Spleen (tissue), 7 donors: ENCODE data around the gene FLOT1.

Source experiments
- POLR2AphosphoS5 ChIP-seq, 3 donors: sonication (generic); formaldehyde crosslinking; IDR thresholded peaks; one replicate each; pipeline ENCODE4 v1.5.1; 2017; ENCODE audit warnings: antibody characterized with exemption in 3 of 3
- TF ChIP-seq, protein P1 (sequence below), 11 experiments: fragments of 200-600 bp in 7 of 11; fragments of 450-650 bp in 4 of 11; sonication (generic) in 4 of 11; IDR thresholded peaks in 8 of 11; conservative IDR thresholded peaks in 3 of 11; 1 replicate in 7 of 11; 2 replicates in 4 of 11; pipeline versions ENCODE4 v1.4.0 to v1.8.0; 2016 to 2021; ENCODE audit warnings: antibody characterized with exemption in 11 of 11, inconsistent platforms in 4 of 11, mild to moderate bottlenecking in 1 of 11
- donor health status: DM: no; HTN: no; CAD: no; lungs with moderate emphysema.
- donor health status: DM: no; HTN: no; CAD: no.
- donor health status: DM: no; HTN: no; CAD: no.

DNA sequence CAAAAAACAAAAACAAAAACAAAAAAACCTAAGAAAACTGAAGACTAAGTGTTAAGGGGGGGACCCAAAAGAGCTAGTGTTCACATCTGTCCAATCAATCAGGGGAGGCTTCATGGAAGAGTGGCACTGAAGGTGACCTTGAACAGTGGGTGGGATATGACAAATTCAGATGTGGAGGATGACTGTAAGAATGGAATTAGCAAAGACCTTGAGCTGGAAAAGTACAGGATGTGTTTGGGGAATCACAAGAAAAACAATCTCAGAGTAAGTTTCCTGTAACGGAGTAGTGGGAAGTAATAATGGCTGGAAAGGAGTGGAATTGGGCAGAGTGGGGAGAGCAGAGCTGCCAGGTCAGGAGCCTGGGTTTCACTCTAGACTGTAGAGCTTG, 4.8 kb upstream of the FLOT1 start:
- TF ChIP-seq POLR2AphosphoS5 (IDR thresholded peaks at IDR 0.05): no peak
- TF ChIP-seq, protein P1, sequence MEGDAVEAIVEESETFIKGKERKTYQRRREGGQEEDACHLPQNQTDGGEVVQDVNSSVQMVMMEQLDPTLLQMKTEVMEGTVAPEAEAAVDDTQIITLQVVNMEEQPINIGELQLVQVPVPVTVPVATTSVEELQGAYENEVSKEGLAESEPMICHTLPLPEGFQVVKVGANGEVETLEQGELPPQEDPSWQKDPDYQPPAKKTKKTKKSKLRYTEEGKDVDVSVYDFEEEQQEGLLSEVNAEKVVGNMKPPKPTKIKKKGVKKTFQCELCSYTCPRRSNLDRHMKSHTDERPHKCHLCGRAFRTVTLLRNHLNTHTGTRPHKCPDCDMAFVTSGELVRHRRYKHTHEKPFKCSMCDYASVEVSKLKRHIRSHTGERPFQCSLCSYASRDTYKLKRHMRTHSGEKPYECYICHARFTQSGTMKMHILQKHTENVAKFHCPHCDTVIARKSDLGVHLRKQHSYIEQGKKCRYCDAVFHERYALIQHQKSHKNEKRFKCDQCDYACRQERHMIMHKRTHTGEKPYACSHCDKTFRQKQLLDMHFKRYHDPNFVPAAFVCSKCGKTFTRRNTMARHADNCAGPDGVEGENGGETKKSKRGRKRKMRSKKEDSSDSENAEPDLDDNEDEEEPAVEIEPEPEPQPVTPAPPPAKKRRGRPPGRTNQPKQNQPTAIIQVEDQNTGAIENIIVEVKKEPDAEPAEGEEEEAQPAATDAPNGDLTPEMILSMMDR (IDR thresholded peaks at IDR 0.05 in 8 of 11, conservative IDR thresholded peaks at IDR 0.05 in 3 of 11): no peak
